HG02938 (cell line): ENCODE data around the gene SRM.
"Not testable (repeated sequence)": the region's sequence is repeated elsewhere in the genome, so short reads cannot be mapped to it uniquely, and the experiment has no call there.

Experiments used
- ATAC-seq: cut with Tn5 transposase; IDR thresholded peaks from one replicate; pipeline ENCODE4 v1.9.1; 2021; ENCODE audit warnings: mild to moderate bottlenecking, moderate library complexity; ENCODE audit not compliant: unreplicated experiment

SRM gene

DNA sequence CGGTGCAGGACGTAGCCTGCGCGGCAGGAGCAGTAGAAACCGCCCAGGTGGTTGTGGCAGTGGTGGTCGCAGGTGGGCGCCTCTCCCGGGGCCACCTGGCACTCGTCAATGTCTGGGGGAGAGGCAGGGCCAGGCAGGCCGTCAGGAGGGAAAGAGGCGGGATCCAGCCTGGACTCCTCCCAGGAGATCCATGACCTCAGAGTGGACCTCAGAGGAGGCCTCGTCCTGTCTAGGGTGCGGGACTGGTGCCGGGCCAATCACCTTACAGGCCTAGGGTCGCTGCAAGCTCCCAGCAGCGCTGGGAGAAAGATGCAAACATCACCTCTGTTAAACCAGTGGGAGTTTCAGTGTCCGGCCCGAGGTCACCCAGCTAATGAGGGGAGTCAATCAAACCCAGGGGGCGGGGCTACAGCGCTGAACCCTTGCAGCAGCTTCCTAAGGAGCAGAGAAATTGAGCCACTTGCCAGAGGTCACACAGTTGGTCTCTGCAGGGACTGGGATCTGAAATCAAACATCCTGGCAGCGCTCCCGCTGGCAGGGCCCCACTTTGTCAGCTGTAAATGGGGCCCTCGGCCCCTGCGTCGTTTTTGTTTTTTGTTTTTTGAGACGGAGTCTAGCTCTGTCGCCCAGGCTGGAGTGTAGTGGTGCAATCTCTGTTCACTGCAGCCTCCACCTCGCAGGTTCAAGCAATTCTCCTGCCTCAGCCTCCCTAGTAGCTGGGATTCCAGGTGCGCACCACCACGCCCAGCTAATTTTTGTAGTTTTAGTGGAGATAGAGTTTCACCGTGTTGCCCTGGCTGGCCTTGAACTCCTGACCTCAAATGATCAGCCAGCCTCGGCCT, 14.2 kb downstream of the SRM start:
- ATAC-seq, result no peak

DNA sequence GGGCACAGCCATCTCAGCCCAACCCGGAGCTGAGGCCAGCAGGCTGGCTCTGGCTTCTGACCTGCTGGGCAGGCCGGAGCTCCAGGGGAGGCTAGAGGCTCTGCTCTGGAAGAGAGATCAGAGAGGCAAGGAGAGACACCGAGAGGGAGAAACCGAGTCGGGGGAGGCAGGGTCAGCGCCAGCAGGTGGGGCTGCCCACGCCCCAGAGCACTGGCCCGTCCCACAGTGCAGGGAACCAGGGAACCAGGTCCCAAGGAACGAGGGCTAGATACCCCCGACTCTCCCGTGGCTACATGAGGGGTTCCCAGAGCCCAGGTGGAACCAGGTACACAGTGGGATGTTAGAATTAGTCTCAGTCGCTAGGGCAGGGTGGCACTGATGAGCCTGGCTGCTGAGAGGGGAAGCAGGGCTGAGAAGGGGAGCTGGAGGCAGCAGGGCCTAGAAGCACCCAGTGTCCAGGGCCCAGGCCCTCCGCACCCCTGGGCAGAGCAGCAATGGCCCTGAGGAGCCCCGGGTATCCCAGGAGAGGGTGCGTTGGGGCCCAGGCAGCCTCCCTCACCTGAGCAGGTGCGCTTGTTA, 14.9 kb downstream of the SRM start:
- ATAC-seq, result no peak

DNA sequence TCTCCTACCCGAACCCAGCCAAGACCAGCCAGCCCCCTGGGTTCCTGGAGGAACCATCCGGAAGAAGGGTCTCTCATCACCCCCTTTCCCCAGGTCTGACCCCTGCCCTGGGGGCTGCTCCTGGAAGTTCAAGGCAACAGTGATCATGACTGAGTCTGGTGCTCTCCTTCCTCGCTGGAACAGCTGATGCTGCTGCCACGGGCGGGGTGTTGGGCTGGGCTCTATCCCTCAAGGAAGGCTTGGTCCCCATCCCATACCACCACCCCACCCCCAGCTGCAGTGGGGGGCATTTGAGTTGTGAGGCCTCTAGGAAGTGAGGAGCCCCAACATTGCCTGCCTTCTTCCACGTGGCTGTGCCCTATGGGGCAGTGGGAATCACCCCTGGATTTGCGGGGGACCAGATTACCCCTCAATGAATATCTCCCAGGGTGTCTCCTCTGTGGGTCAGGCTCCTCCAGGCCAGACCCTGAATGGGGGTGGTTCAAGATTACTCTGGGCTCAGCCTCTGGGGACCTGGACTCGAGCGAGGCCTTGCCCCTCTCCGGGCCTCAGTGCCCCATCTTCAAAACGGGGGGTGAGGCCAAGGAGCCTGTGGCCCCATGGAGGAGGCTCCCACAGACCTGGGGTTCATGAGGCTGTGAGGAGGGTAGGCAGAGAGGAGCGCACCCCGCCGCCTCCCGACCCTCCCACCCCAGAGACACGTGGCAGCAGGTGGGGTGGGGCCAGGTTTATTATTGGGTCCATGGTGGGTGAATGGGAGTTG, 15.6 kb downstream of the SRM start:
- no peak for ATAC-seq

DNA sequence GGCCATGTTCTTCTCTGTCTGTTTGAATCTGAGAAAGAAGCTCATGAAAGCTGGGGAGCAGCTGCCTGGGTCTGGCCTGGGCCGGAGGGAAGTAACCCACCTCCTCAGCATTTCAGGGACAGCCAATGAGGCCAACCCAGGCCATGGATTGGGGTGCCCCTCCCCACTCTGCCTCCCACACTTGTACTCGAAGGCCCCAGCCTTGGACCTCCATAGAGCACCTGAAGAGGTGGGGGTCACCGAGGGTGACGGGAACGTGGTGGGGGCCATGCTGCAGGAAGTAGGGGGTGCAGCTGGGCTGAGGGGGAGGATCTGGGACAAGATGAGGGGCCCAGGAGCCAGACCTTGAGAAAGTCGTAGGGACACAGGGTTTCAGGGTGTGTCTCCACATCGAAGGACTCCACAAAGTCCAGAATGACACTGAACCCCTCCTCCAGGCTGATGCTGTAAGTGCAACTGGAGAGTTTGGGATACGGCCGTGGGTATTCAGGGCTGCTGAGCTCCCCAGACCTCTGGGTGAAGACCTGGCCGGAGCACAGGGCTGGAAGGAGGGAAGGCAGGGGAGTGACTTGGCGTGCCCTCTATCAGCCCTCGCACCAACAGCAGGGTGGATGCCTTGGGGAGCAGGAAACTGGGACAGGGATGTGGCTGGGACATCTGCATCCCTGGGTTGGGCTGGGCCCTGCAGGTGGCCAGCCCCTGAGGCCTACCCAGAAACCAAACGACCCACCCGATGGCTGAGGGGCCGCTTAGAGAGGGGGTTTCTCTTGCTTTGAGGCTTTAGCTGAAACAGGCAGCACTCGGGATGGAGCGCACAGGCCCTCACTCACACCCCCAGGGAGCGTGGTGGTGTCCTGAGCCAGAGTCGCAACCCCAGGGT, 16.6 kb downstream of the SRM start:
- ATAC-seq, result no peak

DNA sequence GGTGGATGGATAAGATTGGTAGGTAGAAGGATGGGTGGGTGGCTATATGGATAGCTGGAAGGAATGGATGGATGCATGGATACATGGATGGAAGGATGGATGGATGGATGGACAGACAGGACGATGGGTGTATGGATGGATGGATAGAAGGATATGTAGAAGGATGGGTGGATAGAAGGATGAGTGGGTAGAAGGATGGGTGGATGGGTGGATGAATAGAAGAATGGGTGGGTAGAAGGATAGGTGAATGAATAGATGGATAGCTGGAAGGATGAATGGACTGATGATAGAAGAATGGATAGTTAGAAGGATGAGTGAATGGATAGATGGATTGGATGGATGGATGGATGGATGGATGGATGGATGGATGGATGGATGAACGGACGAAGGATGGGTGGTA, 17.8 kb downstream of the SRM start:
- no peak for ATAC-seq

DNA sequence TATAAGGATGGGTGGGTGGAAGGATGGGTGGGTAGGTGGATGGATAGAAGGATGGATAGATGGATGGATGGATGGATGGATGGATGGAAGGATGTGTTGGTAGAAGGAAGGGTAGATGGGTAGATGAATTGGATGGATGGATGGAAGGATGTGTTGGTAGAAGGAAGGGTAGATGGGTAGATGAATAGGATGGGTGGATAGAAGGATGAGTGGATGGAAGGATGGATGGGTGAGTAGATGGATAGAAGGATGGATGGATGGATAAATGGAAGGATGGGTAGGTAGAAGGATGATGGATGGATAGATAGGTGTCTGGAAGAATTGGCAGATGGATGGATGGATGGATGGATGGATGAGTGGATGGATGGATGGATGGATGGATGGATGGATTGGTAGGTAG, 18.8 kb downstream of the SRM start:
- no peak for ATAC-seq

DNA sequence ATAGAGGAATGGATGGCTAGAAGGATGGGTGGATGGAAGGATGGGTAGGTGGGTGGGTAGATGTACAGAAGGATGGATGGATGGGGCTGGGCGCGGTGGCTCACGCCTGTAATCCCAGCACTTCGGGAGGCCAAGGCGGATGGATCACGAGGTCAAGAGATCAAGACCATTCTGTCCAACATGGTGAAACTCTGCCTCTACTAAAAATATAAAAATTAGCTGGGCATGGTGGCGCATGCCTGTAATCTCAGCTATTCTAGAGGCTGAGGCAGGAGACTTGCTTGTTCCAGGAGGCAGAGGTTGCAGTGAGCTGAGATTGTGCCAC, 19.8 kb downstream of the SRM start:
- not testable (repeated sequence) for ATAC-seq

DNA sequence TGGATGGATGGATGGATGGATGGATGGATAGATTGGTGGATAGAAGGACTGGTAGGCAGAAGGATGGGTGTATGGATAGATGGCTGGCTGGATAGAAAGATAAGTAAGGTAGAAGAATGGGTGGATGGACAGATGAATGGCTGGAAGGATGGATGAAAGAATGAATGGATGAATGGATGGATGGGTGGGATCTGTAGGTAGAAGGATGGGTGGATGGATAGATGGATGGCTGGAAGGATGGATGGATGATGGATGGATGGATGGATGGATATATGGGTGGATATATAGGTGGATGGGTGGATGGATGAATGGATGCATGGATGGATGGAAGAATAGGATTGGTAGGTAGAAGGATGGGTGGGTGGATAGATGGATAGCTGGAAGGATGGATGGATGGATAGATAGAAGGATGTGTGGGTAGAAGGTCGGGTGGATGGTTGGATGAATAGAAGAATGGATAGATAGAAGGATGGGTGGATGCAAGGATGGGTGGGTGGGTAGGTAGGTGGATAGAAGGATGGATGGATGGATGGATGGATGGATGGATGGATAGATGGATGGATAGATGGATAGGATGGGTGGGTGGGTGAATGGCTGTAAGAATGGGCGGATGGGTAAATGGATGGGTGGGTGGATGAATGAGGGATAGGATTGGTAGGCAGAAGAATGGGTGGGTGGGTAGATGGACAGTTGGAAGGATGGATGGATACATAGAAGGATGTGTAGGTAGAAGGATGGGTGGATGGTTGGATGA, 20.3 kb downstream of the SRM start:
- ATAC-seq, result no peak

DNA sequence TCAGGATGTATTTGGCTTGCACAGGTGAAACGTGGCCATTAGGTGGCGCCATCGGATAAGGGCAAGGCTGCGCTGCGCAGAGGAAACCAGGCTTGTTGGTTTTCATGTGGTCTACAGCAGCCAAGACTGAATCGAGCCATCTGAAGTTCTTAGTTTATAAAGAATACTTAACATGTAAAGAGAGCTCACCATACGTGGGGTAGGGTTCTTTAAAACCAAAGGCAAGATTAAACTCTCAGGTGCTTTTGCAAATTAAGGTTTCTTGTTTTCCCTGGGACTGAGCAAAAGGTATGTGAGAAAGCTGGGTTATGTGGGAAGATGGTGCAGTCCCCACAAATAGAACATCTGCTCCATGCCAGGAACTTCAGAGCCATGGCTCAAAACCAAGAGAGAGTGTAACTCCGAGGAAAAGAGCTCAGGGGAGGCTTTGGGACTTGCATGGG, 22.1 kb downstream of the SRM start:
- ATAC-seq, result no peak

DNA sequence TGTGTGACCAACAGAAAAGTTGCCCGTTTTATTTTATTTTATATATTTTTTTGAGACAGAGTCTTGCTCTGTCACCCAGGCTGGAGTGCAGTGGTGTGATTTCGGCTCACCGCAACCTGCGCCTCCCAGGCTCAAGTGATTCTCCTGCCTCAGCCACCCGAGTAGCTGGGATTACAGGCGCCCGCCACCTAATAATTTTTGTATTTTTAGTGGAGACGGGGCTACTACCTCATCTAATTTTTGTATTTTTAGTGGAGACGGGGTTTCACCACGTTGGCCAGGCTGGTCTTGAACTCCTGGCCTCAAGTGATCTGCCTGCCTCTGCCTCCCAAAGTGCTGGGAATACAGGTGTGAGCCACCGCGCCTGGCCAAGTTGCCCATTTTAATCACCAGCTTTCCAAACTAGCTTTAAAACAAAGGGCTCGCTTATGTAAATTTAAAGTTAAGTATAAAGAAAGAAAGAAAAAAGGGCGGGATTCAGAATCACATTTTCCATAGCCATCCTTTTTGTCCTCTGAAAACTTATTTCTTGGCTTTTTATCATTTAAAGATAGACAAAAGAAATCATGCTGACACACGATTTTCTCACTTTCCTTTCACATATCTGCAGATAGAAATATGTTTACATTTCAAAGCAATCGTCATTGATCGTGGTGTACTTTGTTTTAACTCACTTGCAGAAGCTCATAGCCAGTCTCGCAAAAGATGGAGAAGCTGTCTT, 22.6 kb downstream of the SRM start:
- not testable (repeated sequence) for ATAC-seq

DNA sequence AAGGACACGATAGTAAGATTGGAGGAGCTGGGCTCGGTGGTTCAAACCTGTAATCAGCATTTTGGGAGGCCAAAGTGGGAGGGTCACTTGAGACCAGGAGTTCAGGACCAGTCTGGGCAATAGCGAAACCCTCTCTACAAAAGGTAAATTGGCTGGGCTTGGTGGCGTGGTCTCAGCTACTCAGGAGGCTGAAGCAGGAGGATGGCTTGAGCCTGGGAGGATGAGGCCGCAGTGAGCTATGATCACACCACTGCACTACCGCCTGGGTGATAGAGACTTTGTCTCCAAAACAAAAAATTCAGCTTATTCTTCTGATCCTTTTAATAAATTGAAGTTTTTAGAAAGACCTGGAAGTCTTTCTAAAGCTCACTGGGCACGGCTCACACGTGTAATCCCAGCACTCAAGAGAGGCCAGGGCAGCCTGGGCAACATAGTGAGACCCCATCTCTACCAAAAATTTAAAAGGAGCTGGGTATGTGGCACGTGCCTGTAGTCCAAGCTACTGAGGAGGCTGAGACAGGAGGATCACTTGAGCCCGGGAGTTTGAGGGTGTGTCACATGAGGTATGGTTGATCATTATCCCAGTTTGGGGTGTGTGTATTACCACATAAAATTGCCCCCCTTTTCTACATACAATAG, 28.1 kb downstream of the SRM start:
- no peak for ATAC-seq

DNA sequence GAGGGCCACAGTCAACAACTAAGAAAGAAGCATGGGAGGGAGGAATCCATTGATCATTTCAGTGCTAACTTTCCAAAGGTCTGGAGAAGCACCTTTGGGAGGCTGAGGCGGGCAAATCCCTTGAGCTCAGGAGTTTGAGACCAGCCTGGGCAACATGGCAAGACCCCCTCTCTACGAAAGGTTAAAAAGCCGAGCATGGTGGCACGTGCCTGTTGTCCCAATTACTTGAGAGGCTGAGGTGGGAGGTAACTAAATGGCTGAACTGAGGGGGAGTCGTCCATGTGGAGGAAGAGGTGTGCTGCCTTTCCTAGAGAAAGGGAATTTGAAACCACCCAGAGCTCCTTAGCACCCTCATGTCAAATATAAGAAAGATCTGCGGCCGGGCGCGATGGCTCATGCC, 29.0 kb downstream of the SRM start:
- ATAC-seq, result no peak

DNA sequence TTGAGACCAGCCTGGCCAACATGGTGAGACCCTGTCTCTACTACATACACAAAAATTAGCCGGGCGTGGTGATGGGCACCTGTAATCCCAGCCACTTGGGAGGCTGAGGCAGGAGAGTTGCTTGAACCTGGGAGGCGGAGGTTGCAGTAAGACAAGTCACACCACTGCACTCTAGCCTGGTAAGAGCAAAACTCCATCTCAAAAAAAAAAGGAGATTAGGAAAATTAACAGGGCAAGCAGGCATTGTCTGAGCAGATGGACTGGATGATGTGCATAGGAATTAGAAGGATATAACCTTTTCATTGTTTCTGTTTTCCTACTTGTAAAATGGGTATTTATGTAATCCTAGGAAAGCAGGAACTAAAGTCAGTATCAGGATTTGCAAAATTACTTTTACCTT, 31.8 kb downstream of the SRM start:
- no peak for ATAC-seq

DNA sequence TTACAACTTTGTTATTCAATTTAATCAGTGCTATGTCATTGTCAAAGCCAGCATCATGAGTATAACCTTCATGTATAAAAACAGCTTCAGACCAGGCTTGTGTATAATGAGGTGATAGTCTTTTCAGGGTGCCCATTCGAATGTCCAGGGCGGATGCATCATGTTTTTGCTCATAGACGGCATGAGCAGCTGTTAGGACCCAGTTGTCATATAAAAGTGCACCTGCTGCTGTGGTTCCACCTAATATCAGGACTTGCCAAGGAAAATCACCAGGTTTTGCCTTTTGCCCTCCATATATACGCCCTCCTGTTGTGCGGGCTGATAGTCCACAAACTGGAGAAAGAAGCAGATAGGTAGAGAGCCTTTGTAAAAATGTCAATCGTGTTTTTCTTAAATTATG, 32.5 kb downstream of the SRM start:
- ATAC-seq, result no peak

DNA sequence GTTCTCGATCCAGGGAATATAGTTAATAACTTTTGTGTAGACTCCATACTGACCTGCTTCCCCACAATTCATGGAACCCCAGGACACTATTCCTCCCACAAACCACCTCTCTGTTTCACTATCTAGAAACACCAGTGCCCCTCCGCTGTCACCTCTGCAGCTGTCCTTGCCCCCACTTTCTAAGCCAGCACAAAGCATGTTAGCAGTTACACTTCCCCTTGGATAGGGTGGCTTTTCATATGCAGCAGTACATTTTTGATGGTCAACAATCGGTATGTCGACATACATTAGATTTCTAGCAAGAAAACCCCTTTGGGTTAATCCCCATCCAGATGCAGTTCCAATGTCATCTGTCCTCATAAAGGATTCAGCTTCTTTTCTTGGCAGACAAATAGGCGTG, 32.9 kb downstream of the SRM start:
- no peak for ATAC-seq

DNA sequence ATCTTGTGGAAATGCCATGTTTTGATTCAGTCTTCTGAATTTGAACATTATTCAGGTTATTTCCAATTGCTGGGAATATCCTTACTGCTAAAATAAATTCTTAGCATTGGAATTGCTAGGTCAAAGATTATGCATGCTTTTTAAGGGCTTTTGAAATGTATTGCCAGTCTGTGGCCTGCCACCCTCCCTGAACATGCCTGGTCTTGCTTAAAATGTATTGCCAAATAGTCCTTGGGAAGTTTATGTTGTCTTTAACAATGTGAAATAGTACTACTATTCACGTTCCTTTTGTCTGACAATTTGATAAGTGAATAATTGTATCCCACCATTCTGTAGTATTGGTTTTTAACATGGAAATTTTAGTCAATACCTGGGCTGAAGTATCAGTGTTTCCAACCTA, 33.8 kb downstream of the SRM start:
- ATAC-seq, result no peak

DNA sequence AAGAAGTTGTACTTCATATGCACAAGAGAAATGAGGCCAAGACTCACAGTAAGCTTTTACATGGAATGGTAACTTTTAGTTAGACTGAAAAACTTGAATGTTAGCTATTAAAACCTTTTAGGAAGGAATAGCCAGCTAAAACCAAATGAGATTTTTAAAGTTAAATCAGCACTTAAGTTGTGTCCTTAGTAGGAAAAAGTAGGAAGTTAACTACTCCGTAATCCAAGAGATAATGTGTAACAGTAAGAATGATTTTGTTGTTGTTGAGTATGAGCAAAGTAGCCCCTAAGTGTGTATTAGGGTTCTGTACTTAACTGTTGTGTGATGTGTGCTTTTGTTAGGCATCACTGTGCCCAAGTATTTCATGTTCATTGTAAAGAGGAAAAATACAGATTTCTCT, 34.2 kb downstream of the SRM start:
- no peak for ATAC-seq

DNA sequence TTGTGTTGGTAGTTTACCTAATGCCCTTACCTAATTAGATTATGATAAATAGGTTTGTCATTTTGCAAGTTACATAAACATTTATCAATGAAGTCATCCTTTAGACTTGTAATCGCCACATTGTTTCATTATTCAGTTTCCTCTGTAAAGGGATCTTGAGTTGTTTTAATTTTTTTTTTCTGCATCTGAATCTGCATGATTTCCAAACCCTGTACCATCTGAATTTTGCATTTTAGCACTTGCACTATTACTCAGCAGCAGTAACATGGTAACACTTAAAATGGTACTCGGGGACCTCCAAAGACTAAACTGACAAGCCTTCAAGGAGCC, 35.0 kb downstream of the SRM start:
- ATAC-seq, result no peak

DNA sequence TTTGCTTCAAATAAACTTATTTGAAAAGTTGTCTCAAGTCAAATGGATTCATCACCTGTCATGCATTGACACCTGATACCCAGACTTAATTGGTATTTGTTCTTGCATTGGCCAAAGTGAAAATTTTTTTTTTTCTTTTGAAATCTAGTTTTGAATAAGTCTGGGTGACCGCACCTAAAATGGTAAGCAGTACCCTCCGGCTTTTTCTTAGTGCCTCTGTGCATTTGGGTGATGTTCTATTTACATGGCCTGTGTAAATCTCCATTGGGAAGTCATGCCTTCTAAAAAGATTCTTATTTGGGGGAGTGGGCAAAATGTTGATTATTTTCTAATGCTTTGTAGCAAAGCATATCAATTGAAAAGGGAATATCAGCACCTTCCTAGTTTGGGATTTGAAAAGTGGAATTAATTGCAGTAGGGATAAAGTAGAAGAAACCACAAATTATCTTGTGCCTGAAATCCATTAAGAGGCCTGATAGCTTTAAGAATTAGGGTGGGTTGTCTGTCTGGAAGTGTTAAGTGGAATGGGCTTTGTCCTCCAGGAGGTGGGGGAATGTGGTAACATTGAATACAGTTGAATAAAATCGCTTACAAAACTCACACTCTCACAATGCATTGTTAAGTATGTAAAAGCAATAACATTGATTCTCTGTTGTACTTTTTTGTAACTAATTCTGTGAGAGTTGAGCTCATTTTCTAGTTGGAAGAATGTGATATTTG, 35.5 kb downstream of the SRM start:
- ATAC-seq, result no peak
